LNCaP clone FGC (cell line): ENCODE results near the gene RGS7BP.

Experiments used
- DNase-seq: peaks from one replicate; pipeline ENCODE4 v3.0.0-alpha.2; 2011; ENCODE audit warnings: low read depth
- H3K4me3 ChIP-seq: 2 replicates; pipeline ENCODE4 v1.5.1; 2011; ENCODE audit warnings: mild to moderate bottlenecking, low read depth, low read length, control low read depth
- TF ChIP-seq, protein P1 (sequence below): IDR thresholded peaks from 2 replicates; pipeline ENCODE4 v1.5.1; 2012; ENCODE audit warnings: mild to moderate bottlenecking; ENCODE audit not compliant: control insufficient read depth, insufficient read depth; ENCODE audit errors: extremely low read depth

The RGS7BP gene

GRCh38 chr5:64595031-64595855 is 89.4 kb downstream of the RGS7BP start:
- TF ChIP-seq, protein P1, sequence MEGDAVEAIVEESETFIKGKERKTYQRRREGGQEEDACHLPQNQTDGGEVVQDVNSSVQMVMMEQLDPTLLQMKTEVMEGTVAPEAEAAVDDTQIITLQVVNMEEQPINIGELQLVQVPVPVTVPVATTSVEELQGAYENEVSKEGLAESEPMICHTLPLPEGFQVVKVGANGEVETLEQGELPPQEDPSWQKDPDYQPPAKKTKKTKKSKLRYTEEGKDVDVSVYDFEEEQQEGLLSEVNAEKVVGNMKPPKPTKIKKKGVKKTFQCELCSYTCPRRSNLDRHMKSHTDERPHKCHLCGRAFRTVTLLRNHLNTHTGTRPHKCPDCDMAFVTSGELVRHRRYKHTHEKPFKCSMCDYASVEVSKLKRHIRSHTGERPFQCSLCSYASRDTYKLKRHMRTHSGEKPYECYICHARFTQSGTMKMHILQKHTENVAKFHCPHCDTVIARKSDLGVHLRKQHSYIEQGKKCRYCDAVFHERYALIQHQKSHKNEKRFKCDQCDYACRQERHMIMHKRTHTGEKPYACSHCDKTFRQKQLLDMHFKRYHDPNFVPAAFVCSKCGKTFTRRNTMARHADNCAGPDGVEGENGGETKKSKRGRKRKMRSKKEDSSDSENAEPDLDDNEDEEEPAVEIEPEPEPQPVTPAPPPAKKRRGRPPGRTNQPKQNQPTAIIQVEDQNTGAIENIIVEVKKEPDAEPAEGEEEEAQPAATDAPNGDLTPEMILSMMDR: peak; percentile 44
- no peak overlapping the region for H3K4me3 ChIP-seq
- DNase-seq: no peak

DNA sequence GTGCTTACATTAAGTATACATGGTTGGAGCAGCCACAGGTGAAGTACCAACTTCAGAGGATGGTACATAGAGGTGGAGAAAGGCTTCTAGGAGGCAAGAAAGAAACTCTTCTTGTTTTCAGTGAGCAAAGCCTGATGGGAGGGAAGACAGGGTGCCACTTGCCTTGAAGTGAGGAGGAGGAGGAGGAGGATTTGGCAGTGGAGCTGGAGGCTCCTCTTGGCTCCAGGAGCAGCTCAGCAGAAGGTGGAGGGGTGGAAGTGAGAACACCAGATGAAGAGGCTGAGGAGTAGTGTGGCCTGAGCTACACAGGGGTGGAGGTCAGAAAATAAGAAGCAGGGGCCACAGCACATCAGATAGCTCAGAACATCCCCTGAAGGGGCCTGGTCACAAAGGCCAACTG is 93.4 kb downstream of the RGS7BP start:
- H3K4me3 ChIP-seq: no peak overlapping the region
- TF ChIP-seq, protein P1: no peak
- DNase-seq: no peak

DNA sequence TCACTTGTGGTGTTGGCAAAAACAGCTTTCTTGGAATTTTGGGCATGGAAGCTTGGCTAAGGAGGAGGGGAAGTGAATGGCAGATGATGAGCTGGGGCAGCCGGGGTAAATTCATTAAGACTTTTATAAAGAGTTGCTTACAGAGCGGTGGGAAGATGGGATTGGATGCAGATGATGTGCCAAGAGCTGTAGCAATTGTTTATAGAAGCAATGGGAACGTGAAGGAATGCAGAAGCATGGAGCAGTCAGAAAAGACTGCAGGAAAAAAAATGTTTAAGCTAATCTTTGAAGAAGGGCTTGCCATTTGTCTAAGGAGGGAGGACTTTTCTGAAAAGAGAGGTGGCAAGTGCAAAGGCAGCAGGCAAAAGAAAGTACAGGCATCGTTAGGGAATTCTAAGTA is 97.9 kb downstream of the RGS7BP start:
- TF ChIP-seq, protein P1: no peak
- no peak overlapping the region for H3K4me3 ChIP-seq

GRCh38 chr5:64606926-64607325 is 101.1 kb downstream of the RGS7BP start:
- no peak for DNase-seq
- H3K4me3 ChIP-seq: no peak overlapping the region
- TF ChIP-seq, protein P1: no peak

More for the DNA sequence above, 97.9 kb downstream of the RGS7BP start:
- DNase-seq: no peak

DNA sequence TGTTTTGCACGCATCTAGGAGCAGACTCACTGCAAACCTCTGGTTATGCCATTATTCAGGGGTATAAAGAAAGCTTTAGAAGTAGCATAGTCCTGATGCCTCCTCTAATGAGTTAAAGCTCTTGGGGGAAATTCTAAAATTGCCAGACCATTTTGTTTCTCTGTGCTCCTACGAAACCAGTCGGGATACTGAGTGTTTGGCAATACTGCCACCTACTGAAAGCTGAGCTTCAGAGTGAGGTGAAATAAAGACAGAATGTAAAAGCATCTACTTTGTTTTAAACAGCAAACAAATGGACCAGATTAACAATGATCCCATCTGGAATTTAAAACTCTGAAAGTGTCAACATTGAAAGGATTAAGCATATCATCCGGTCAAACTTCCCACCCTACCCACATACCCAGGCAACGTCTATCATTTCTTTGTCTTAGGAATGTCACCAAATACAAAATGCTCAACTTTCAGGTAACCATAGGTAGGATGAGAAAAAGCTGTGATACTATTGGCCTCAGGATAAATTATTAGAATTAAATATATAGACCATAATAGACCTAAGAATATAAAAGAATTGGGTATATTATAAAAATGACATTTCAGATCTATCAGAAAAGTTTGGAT is 106.6 kb downstream of the RGS7BP start:
- no peak for DNase-seq
- TF ChIP-seq, protein P1: peak; percentile 96

GRCh38 chr5:64615895-64616294 is 110.1 kb downstream of the RGS7BP start:
- no peak for DNase-seq

More for the DNA sequence above, 106.6 kb downstream of the RGS7BP start:
- no peak overlapping the region for H3K4me3 ChIP-seq

More at GRCh38 chr5:64615895-64616294, 110.1 kb downstream of the RGS7BP start:
- TF ChIP-seq, protein P1: no peak
- H3K4me3 ChIP-seq: no peak overlapping the region
